Liver (tissue), 3 donors: ENCODE data around the gene TMEM212.

Experiments
- ATF3 ChIP-seq: IDR thresholded peaks from 2 replicates; pipeline ENCODE4 v1.6.1; 2016; ENCODE audit warnings: antibody characterized with exemption
- CTCF ChIP-seq: fragments of 150-350 bp; IDR thresholded peaks from 2 replicates; pipeline ENCODE4 v1.5.1; 2017; ENCODE audit warnings: improper control_type of control experiment, low read depth, low read length; ENCODE audit not compliant: missing input control
- YY1 ChIP-seq: IDR thresholded peaks from 2 replicates; pipeline ENCODE4 v1.6.1; 2016; ENCODE audit warnings: antibody characterized with exemption, mild to moderate bottlenecking
- donor health status: healthy.
- donor health status: healthy.

- TF ChIP-seq CTCF (no peak), ATF3 (no peak), YY1 (no peak)
Measured at GRCh38 chr3:171827385-171827784, 15.8 kb upstream of the TMEM212 start.
